HG03432 (cell line): ENCODE data around the gene FRAS1.
"Not testable (repeated sequence)": the region's sequence is repeated elsewhere in the genome, so short reads cannot be mapped to it uniquely, and the experiment has no call there.

Experiments
- ATAC-seq: cut with Tn5 transposase; IDR thresholded peaks from one replicate; pipeline ENCODE4 v1.9.1; 2021; ENCODE audit warnings: mild to moderate bottlenecking, moderate library complexity; ENCODE audit not compliant: unreplicated experiment

Gene FRAS1

GRCh38 chr4:78165758-78166157 lies 108.6 kb downstream of the FRAS1 start:
- no peak for ATAC-seq

DNA sequence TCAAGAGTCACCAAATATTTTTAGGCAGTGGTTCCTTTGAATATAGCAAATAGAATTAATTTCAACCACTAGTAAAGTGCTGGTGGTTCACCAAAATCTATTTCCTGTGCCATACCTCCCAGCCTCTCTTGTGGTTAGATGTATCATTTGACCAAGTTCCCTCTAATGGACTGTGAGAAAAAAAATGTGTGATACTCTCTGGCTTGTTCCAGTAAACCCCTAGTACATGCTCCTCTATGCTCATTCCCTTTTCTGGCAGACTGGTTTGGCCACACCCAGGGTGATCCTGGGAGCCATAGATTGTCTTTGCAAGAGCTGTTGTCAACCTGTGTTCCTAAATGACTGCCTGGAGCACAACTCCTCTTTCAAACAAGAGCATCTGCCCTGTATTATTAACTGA lies 109.5 kb downstream of the FRAS1 start:
- ATAC-seq: no peak

- no peak for ATAC-seq
These were observed 110.4 kb downstream of the FRAS1 start for GRCh38 chr4:78167510-78167909.

- ATAC-seq: no peak
These were observed 110.9 kb downstream of the FRAS1 start for GRCh38 chr4:78168029-78168428.

GRCh38 chr4:78169728-78170127 lies 112.6 kb downstream of the FRAS1 start:
- ATAC-seq: no peak

DNA sequence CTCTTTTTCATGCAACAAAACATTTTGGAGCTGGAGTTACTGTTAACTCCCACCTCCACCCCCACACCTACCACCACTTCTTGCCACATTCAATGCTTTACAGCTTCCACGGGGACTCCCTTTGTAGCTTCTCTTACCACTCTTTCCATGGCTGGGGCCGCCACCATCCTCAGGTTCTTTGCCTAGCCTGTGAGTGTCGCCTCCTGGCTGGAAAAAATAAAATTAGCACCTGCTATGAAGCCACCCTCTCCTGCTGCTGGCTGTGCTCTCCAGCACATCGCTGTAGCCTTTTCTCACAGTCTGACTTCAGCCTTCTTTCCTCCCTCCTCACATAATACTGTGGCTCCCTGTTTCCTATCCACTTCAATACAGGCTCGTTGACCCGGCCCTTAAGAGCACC lies 114.4 kb downstream of the FRAS1 start:
- no peak for ATAC-seq

DNA sequence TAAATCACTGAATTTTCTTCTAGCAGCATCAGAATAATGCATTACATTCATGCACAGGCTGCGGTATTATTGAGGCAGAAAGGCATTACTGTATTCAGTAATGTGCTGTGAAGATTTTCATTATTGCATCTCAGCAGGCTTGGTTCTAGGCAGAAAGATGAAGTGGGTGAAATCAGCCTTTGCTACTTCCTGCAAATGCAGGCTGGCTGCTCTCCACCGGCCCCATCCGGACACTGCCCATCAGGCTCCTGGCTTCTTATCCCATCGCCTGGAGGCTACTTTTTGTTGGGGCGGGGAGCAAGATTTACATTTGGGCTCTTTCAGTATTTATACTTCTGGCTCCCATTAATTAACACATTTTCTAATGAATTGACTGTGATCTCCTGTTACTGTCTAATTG lies 117.8 kb downstream of the FRAS1 start:
- no peak for ATAC-seq

DNA sequence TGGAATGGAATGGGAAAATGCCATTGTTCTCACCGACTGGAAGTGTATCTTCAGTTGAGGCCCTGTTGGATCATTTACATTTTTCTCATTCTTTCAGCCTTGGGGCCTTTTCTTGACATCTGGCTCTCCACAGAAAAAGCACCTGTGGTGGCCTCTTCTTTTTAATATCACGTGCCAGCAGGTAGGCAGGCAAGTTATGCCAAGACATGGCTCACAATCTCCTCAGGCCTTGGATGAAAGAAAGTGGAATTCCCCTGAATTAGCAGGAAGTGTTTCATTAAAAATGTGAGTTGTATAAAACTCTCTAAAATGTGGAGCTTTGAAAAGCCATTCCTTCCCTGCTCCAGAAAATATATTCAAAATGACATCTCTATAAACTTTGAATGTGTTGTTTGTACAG lies 122.1 kb downstream of the FRAS1 start:
- ATAC-seq: no peak

DNA sequence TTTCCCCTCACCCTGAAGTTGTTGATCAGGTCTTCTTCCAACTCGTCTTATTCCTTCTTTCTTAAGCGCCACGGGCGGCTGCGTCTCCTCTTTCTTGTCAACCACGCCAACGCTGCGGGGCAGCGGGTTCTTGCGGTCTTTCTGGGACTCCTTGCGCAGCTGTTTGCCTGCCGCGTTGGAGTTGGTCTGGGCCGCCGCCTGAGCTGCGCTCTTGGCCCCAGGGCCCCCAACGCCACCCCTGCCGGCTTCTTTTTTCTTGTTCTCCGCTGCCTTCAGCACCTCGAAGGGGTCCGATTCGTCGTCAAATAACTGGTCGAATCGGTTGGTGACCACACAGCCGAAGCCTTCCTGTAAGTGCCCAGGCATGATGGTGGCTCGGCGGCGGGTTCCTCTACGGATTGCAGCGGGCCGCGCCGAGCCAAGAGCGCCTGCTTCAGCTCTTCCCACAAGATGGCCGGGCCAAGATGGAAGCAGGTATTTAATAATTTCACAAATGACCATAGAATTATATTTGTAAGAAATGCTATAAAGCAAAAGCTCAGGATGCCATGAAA lies 124.6 kb downstream of the FRAS1 start:
- ATAC-seq: not testable (repeated sequence)

GRCh38 chr4:78184584-78184983 lies 127.5 kb downstream of the FRAS1 start:
- ATAC-seq: no peak

DNA sequence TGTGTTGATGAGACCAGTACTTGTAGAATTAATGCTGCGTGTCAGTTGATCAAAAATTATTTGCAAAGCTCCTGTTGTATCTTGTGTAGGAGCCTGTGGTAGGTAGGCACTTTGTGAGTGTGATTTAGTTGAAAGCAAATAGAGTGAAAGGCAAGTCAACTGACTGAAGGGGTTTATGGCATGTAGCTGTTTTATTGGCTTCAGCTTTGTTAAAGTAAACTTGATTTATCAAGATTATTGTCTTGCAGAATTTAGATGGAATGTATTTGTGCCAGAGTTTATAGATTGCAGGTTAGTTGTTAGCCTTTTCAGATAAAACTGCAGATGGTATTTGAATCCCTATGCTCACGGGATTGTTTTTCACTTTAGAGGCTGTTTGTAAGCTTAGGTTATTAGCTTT lies 128.0 kb downstream of the FRAS1 start:
- ATAC-seq: no peak

DNA sequence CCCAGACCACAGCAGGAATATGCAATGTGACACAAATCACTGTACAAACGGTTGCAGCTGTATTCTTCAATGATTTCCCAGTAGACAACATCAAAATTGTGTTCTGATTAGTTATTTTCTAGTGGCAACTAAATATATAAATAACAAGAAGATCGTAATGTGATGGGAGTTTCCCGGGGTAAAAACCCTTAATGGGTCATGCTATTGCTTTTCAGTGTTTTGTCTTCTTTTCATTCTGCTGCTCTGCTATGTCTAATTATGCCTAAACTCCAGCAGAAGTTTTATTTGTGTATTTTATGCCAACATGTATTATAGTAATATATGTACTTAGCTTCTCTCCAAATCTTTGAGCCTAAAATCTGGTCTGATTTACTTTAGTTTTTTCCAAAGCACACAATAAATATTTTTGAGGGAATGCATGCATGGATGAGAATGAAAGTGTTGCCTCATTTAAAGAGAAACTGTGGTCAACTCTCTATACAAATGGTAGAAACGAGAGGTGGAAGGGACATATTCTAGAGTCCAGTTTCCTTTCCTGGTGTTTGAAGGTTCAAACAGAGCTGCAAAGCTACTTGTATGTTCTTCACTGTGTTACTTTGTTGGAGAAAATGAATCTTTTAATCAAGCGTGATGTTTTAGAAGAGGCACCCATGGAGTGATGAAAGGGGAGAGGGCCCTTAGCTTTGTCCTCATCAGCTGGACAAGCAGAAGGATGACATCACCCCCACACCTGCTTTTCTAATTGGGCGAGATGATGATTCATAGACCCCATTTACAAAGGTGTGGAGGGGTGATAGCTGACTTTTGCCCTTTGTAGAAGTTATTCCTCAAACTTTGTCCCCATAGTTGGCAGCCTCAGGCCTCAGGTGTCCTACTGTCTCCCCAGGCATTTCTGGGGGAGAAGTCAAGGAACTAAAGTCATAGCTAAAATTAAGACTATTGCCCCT lies 129.7 kb downstream of the FRAS1 start:
- ATAC-seq: no peak

DNA sequence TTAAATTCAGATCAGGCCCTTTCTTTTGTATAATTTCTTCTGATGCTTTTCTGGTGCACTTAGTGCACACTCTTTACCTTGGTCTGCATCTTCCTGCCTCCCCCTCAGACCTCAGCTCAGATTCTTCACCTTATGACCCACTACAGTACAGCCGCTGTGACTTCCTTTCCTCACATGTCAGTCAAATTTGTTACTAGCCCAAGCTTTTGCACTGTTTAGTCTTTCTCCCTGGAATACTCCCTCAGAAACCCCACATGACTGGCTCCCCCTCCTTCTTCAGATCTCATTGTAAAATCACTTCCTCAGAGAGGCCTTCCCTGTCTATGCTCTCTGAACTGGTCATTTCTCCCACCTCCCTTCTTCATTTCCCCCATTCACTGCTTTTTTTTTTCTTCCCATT lies 132.9 kb downstream of the FRAS1 start:
- no peak for ATAC-seq

DNA sequence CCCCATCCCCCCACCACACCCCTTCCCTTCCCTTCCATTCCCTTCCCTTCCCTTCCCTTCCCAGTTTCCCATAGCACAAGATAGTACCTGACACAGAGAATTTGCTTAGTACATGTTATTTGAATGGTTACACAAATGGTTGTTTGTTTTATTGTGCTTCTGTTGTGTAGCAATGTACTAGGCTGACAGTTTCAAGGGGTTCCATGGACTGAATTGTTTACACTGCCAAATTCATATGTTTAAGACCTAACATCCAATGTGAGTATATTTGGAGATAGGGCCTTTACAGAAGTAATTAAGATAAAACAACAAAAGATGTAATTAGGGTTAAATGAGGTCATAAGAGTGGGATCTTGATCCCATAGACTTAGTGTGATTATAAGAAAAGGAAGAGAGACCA lies 133.5 kb downstream of the FRAS1 start:
- no peak for ATAC-seq

DNA sequence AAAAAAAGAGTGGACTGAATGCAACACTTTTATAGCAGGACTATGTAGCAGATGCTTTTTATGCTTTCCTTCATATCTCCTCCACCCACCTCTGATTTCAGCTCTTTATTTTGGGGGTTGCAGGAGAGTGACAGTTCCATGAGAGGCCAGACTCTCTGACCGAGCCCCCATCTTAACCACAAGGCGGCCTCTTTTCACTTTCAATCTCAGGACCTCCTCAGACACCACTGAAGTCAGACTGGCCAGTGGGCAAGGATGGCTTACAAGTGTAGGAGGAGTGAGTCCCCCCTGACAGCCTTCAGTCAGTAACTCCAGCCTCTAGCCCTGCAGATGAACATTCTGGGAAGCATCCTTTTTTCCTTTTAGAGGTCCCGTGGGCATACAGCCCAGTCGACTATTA lies 140.8 kb downstream of the FRAS1 start:
- no peak for ATAC-seq

- no peak for ATAC-seq
These were observed 142.9 kb downstream of the FRAS1 start for GRCh38 chr4:78199984-78200383.

GRCh38 chr4:78200949-78201348 lies 143.8 kb downstream of the FRAS1 start:
- no peak for ATAC-seq

- no peak for ATAC-seq
These were observed 147.1 kb downstream of the FRAS1 start for GRCh38 chr4:78204176-78204575.

- no peak for ATAC-seq
These were observed 148.5 kb downstream of the FRAS1 start for GRCh38 chr4:78205591-78205990.

GRCh38 chr4:78207541-78207940 lies 150.4 kb downstream of the FRAS1 start:
- no peak for ATAC-seq

GRCh38 chr4:78207951-78208350 lies 150.8 kb downstream of the FRAS1 start:
- ATAC-seq: no peak

DNA sequence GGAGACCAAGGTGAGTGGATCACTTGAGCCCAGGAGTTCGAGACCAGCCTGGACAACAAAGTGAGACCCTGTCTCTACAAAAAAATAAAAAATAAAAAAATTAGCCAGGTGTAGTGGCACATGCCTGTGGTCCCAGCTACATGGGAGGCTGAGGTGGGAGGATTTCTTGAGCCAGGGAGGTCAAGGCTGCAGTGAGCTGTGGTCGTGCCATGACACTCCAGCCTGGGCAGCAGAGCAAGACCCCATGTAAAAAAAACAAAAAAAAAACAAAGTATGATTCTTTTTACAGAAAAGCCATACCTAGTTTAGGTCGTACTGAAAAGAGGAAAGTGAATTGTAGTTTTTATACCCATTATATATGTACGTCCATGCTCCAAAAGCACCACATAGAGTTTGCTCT lies 151.8 kb downstream of the FRAS1 start:
- ATAC-seq: not testable (repeated sequence)
